ENCODE measurements around the gene SAXO1. TPM values are rescaled to one million over a fixed set of nuclear protein-coding genes. Genes with fewer than 3 reads are reported as not detected.

SAXO1 gene, protein sequence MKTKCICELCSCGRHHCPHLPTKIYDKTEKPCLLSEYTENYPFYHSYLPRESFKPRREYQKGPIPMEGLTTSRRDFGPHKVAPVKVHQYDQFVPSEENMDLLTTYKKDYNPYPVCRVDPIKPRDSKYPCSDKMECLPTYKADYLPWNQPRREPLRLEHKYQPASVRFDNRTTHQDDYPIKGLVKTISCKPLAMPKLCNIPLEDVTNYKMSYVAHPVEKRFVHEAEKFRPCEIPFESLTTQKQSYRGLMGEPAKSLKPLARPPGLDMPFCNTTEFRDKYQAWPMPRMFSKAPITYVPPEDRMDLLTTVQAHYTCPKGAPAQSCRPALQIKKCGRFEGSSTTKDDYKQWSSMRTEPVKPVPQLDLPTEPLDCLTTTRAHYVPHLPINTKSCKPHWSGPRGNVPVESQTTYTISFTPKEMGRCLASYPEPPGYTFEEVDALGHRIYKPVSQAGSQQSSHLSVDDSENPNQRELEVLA
- polyA plus RNA-seq (2012; ENCODE audit: low read depth, missing spikeins) = 0.05 TPM

GRCh38 chr9:19033015-19033414 is at the start of gene SAXO1:
SAXO1 (minus strand) TSS chr9:19033209; CDS start chr9:19032908, 301 bp downstream.
- no peak for DNase-seq (ENCODE audit: insufficient read length, low spot score)
- no peak for TF ChIP-seq POU2F2 (IDR thresholded peaks at IDR 0.05; ENCODE audit: low read depth, low read length)
- no peak for TF ChIP-seq POLR2A (IDR thresholded peaks at IDR 0.05; ENCODE audit: low read depth, low read length)
- TF ChIP-seq TAF1 (IDR thresholded peaks at IDR 0.05; ENCODE audit: low read depth, low read length) = no peak
- TF ChIP-seq SPI1 (IDR thresholded peaks at IDR 0.05; ENCODE audit: low read depth, low read length) = no peak
- no peak for TF ChIP-seq PAX5 (IDR thresholded peaks at IDR 0.05; ENCODE audit: insufficient read depth, low read length, severe bottlenecking)
- FAIRE-seq = no peak

DNA sequence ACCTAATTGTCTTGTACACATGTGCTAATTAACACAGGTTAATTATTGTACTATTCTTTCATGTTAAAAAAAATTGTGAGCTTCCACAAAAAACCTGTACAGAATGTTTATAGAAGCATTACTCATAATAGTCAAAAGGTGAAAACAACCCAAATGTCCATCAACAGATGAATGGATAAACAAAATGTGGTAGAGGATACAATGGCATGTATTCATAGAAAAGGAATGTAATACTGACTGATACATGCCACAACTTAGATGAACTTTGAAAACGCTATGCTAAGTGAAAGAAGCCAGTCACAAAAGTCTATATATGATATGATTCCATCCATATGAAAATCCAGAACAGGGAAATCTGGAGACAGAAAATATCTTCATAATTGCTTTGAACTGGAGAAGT is 41.8 kb upstream of the SAXO1 start:
- no peak for DNase-seq (ENCODE audit: insufficient read length, low spot score)
- FAIRE-seq = no peak
- TF ChIP-seq POU2F2 (IDR thresholded peaks at IDR 0.05; ENCODE audit: low read depth, low read length) (no peak), POLR2A (IDR thresholded peaks at IDR 0.05; ENCODE audit: low read depth, low read length) (no peak), SPI1 (IDR thresholded peaks at IDR 0.05; ENCODE audit: low read depth, low read length) (no peak), TAF1 (IDR thresholded peaks at IDR 0.05; ENCODE audit: low read depth, low read length) (no peak), PAX5 (IDR thresholded peaks at IDR 0.05; ENCODE audit: insufficient read depth, low read length, severe bottlenecking) (no peak), POLR2AphosphoS5 (IDR thresholded peaks at IDR 0.05; ENCODE audit: low read depth, low read length) (no peak)

DNA sequence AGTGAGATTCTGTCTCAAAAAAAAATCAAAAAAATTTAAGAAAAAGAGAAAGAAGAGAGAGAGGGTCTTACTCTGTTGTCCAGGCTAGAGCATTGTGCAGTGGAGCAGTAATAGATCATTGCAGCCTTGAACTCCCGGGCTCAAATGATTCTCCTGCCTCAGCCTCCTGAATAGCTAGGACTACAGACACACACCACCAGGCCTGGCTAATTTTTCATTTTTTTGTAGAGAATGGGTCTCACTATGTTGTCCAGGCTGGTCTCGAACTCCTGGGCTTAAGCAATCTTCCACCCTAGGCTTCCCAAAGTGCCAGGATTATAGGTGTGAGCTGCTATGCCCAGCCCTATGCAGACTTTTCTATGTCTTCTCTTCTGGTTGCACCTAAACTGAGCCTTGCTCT is 41.2 kb upstream of the SAXO1 start:
- FAIRE-seq = no peak
- no peak for DNase-seq (ENCODE audit: insufficient read length, low spot score)
- TF ChIP-seq SPI1 (IDR thresholded peaks at IDR 0.05; ENCODE audit: low read depth, low read length) = no peak
- no peak for TF ChIP-seq POLR2A (IDR thresholded peaks at IDR 0.05; ENCODE audit: low read depth, low read length)

DNA sequence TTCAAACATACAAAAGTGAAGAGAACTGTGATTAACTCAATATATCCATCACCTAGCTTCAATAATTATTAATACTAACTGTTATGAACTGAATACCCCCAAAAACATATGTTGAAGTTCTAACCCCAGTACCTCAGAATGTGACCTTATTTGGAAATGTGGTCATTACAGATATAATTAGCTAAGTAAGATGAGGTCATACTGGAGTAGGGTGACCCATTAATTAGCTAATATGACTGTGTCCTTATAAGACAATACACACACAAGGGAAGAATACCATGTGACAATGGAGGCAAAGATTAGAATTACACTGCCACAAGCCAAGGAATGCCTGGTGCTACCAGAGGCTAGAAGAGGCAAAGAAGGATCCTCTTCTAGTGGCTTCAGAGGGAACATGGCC is 24.0 kb upstream of the SAXO1 start:
- TF ChIP-seq POU2F2 (IDR thresholded peaks at IDR 0.05; ENCODE audit: low read depth, low read length) = no peak
- no peak for TF ChIP-seq TAF1 (IDR thresholded peaks at IDR 0.05; ENCODE audit: low read depth, low read length)
- TF ChIP-seq POLR2AphosphoS5 (IDR thresholded peaks at IDR 0.05; ENCODE audit: low read depth, low read length) = no peak
- no peak for TF ChIP-seq PAX5 (IDR thresholded peaks at IDR 0.05; ENCODE audit: insufficient read depth, low read length, severe bottlenecking)
- no peak for TF ChIP-seq POLR2A (IDR thresholded peaks at IDR 0.05; ENCODE audit: low read depth, low read length)
- no peak for TF ChIP-seq SPI1 (IDR thresholded peaks at IDR 0.05; ENCODE audit: low read depth, low read length)
- no peak for FAIRE-seq
- no peak for DNase-seq (ENCODE audit: insufficient read length, low spot score)

GRCh38 chr9:19050637-19051591 is 17.9 kb upstream of the SAXO1 start:
- TF ChIP-seq POLR2AphosphoS5 (IDR thresholded peaks at IDR 0.05; ENCODE audit: low read depth, low read length) (0 out of 2 replicates have a peak, but pooled peaks have one; percentile 18), TAF1 (IDR thresholded peaks at IDR 0.05; ENCODE audit: low read depth, low read length) (no peak), PAX5 (IDR thresholded peaks at IDR 0.05; ENCODE audit: insufficient read depth, low read length, severe bottlenecking) (no peak)
- no peak for DNase-seq (ENCODE audit: insufficient read length, low spot score)
- FAIRE-seq = no peak

- DNase-seq (ENCODE audit: insufficient read length, low spot score) (no peak), FAIRE-seq (peak; percentile 77)
- TF ChIP-seq SPI1 (IDR thresholded peaks at IDR 0.05; ENCODE audit: low read depth, low read length) (no peak), TAF1 (IDR thresholded peaks at IDR 0.05; ENCODE audit: low read depth, low read length) (no peak), POU2F2 (IDR thresholded peaks at IDR 0.05; ENCODE audit: low read depth, low read length) (no peak), POLR2A (IDR thresholded peaks at IDR 0.05; ENCODE audit: low read depth, low read length) (no peak), PAX5 (IDR thresholded peaks at IDR 0.05; ENCODE audit: insufficient read depth, low read length, severe bottlenecking) (no peak), POLR2AphosphoS5 (IDR thresholded peaks at IDR 0.05; ENCODE audit: low read depth, low read length) (no peak)
These were observed 17.1 kb upstream of the SAXO1 start for GRCh38 chr9:19049917-19050636.

DNA sequence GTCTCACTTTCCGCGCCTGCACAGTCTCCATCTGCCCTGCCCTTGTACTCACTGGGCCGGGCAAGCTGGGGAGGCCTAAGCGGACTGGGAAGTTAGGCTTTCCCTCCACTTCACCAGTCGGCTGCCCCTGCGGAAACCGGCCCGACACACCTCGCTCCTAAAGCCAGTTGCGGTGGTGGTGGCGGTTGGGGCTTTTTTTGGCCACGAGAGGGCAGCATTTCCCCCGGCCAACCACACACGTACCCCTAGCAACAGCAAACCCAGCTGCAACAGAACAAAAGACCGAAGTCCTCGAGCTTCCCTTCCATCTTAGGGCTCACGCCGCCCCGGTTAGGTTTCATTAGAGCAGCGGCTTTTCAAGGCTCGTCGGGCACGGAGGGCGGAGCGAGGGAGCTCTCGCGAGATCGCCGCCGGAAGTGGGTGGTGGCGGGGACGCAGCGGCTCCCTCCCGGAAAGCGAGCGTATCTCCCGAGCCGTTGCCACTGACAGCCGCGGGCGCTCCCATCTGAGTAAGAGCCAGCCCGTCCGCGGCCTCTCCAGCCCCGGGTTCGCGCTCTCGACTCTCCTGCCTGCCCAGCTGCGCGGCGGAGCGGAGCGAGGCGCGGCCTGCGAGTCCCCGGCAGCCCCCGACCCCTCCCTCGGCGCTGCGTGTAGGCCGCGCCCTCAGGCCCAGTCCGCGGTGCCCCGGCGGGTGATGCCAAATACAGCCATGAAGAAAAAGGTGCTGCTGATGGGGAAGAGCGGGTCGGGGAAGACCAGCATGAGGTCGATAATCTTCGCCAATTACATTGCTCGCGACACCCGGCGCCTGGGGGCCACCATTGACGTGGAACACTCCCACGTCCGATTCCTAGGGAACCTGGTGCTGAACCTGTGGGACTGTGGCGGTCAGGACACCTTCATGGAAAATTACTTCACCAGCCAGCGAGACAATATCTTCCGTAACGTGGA is 16.2 kb upstream of the SAXO1 start, which contains the start of gene RRAGA:
Gene RRAGA, plus strand, starts transcription at position 462 of the 951 bp plus-strand sequence. Its CDS starts 233 bp downstream, at position 695.
- peak; percentile 85 for DNase-seq (ENCODE audit: insufficient read length, low spot score)
- peak; percentile 94 for FAIRE-seq
- TF ChIP-seq TAF1 (IDR thresholded peaks at IDR 0.05; ENCODE audit: low read depth, low read length) (peak; percentile 77), POU2F2 (IDR thresholded peaks at IDR 0.05; ENCODE audit: low read depth, low read length) (peak; percentile 83; the same call in 1 of the 2 replicates), SPI1 (IDR thresholded peaks at IDR 0.05; ENCODE audit: low read depth, low read length) (no peak), POLR2AphosphoS5 (IDR thresholded peaks at IDR 0.05; ENCODE audit: low read depth, low read length) (peak; percentile 74), PAX5 (IDR thresholded peaks at IDR 0.05; ENCODE audit: insufficient read depth, low read length, severe bottlenecking) (peak; percentile 56), POLR2A (IDR thresholded peaks at IDR 0.05; ENCODE audit: low read depth, low read length) (peak; percentile 97)

- no peak for TF ChIP-seq TAF1 (IDR thresholded peaks at IDR 0.05; ENCODE audit: low read depth, low read length)
- no peak for TF ChIP-seq SPI1 (IDR thresholded peaks at IDR 0.05; ENCODE audit: low read depth, low read length)
- no peak for TF ChIP-seq POU2F2 (IDR thresholded peaks at IDR 0.05; ENCODE audit: low read depth, low read length)
- TF ChIP-seq POLR2AphosphoS5 (IDR thresholded peaks at IDR 0.05; ENCODE audit: low read depth, low read length) = no peak
- TF ChIP-seq PAX5 (IDR thresholded peaks at IDR 0.05; ENCODE audit: insufficient read depth, low read length, severe bottlenecking) = no peak
- TF ChIP-seq POLR2A (IDR thresholded peaks at IDR 0.05; ENCODE audit: low read depth, low read length) = no peak
- FAIRE-seq = no peak
- DNase-seq (ENCODE audit: insufficient read length, low spot score) = no peak
These were observed 3.6 kb upstream of the SAXO1 start for GRCh38 chr9:19036611-19037010.

Measured in GM12891 (cell line).